HepG2 (cell line): ENCODE data around the gene AHNAK. TPM values are rescaled to one million over a fixed set of nuclear protein-coding genes. Genes with fewer than 3 reads are reported as not detected.

Experiments used
- DZIP1 ChIP-seq: sonication (generic); formaldehyde crosslinking; IDR thresholded peaks from 2 replicates; pipeline ENCODE4 v1.5.0; 2020; ENCODE audit warnings: mild to moderate bottlenecking, missing genetic modification reagents
- HNF4G ChIP-seq, 2 experiments: sonication (generic) in 1 of 2; formaldehyde crosslinking in 1 of 2; IDR thresholded peaks; 2 replicates each; pipeline versions ENCODE4 v1.4.0 to v1.6.1; 2011 to 2020; ENCODE audit warnings: borderline replicate concordance in 2 of 2, low read depth in 2 of 2, mild to moderate bottlenecking in 2 of 2, low read length in 1 of 2, missing genetic modification reagents in 1 of 2, moderate library complexity in 1 of 2
- KAT8 ChIP-seq: IDR thresholded peaks from 2 replicates; pipeline ENCODE4 v1.6.1; 2016; ENCODE audit warnings: missing genetic modification reagents, missing compliant biosample characterization
- NFKBIZ ChIP-seq: IDR thresholded peaks from 2 replicates; pipeline ENCODE4 v1.6.1; 2018; ENCODE audit warnings: missing genetic modification reagents, missing compliant biosample characterization
- SOX6 ChIP-seq, 2 experiments: fragments of 450-650 bp in 1 of 2; sonication (generic) in 1 of 2; formaldehyde crosslinking in 1 of 2; IDR thresholded peaks; 2 replicates each; pipeline versions ENCODE4 v1.4.0 to v1.6.1; 2017 to 2020; ENCODE audit warnings: antibody characterized with exemption in 1 of 2, mild to moderate bottlenecking in 1 of 2, missing genetic modification reagents in 1 of 2
- TBP ChIP-seq: sonication (generic); formaldehyde crosslinking; IDR thresholded peaks from 2 replicates; pipeline ENCODE4 v1.5.0; 2020; ENCODE audit warnings: missing genetic modification reagents
- YY1 ChIP-seq: IDR thresholded peaks from 2 replicates; pipeline ENCODE4 v1.6.1; 2011; ENCODE audit warnings: low read length, low read depth, moderate library complexity, mild to moderate bottlenecking; ENCODE audit not compliant: insufficient read depth, insufficient replicate concordance
- ZBTB40 ChIP-seq, 2 experiments: fragments of 450-650 bp in 1 of 2; sonication (generic) in 1 of 2; formaldehyde crosslinking in 1 of 2; IDR thresholded peaks; 2 replicates each; pipeline versions ENCODE4 v1.6.1 to v1.8.0; 2016 to 2022; ENCODE audit warnings: antibody characterized with exemption in 1 of 2, mild to moderate bottlenecking in 1 of 2, missing genetic modification reagents in 1 of 2
- ZC3H4 ChIP-seq: sonication (generic); formaldehyde crosslinking; IDR thresholded peaks from 2 replicates; pipeline ENCODE4 v1.4.0; 2020; ENCODE audit warnings: missing genetic modification reagents, borderline replicate concordance
- ZNF292 ChIP-seq: sonication (generic); formaldehyde crosslinking; IDR thresholded peaks from 2 replicates; pipeline ENCODE4 v1.8.1; 2022; ENCODE audit warnings: mild to moderate bottlenecking, low read depth, missing genetic modification reagents, borderline replicate concordance
- ZNF296 ChIP-seq: sonication (generic); formaldehyde crosslinking; conservative IDR thresholded peaks from 2 replicates; pipeline ENCODE4 v1.5.0; 2020; ENCODE audit warnings: mild to moderate bottlenecking, missing genetic modification reagents
- ZNF652 ChIP-seq: IDR thresholded peaks from 2 replicates; pipeline ENCODE4 v1.6.1; 2016; ENCODE audit warnings: low read depth, borderline replicate concordance
- ZNF792 ChIP-seq: IDR thresholded peaks from 2 replicates; pipeline ENCODE4 v1.6.1; 2016
- ZSCAN31 ChIP-seq: sonication (generic); formaldehyde crosslinking; IDR thresholded peaks from 2 replicates; pipeline ENCODE4 v1.5.0; 2020; ENCODE audit warnings: low read depth, mild to moderate bottlenecking, missing genetic modification reagents
- polyA plus RNA-seq, 8 experiments: library from polyadenylated mRNA; depleted of rRNA in 3 of 8; stranded (reverse) in 7 of 8; unstranded in 1 of 8; fragments of >200 nt; fragmentation: Illumina TruSeq in 4 of 8; extraction: Trizol in 4 of 8; gene quantifications; 2 replicates each; pipeline versions ENCODE4 v1.2.1 to v1.2.3, GENCODE V29; 2011 to 2016; ENCODE audit warnings: low read depth in 4 of 8, missing spikeins in 1 of 8, mixed read lengths in 1 of 8; ENCODE audit not compliant: insufficient read depth in 1 of 8
- total RNA-seq, 5 experiments: library from RNA; depleted of rRNA; stranded (reverse); fragments of >200 nt; fragmentation: Illumina TruSeq; extraction: Trizol; gene quantifications; 2 replicates each; pipeline ENCODE4 v1.2.3, GENCODE V29; 2016; ENCODE audit warnings: low read depth in 1 of 5

AHNAK gene
- total and polyA plus RNA-seq, 2 of the 13 experiments (the other 11 are each of a cell fraction or from before 2014, with no cell fraction given), result 23.4 to 25.0 TPM

DNA sequence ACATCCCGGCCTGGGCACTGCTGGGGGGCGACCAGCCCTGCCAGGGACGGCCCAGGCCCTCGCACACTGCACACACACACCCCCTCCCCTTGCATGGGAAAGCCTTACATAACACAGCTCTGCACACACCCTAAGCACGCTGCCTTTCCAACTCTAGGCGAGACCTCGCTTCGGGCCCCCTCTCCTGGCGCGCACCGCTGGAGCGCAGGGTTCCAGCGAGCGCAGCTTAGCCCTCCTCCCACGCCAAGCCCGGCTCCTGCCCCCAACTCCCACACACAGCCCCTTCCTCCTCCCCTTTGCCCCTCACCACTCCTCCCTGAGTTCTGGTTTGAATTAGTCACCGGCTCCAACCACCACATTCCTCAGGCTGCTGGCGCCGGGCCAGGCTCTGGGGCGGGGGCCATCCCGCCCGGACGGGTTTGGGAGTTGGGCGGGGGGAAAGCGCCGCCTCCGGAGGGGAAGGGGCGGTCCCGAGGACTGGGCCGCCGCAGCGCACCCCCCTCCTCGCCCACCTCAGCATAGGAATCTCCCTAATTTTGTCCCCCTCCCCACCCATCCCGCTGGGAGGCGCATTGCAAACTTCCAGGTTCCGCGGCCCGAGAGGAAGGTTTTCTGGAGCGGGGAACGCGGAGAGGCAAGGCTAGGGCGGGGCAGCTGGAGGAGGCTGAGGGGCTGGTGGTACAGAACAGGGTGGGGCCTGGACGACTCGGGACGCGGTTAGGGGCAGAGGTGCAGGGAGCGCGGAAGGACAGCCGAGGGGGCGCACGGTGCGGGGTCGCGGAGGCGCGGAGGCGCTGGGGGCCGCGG, 966 bp downstream of the AHNAK start (continued):
- TF ChIP-seq DZIP1, result no peak
- TF ChIP-seq ZNF296, result peak; percentile 36; the same call in 1 of the 2 replicates
- no peak for TF ChIP-seq TBP (CRISPR knock-in tag)
- TF ChIP-seq ZBTB40 (IDR thresholded peaks at IDR 0.05), result no peak
- TF ChIP-seq ZBTB40 (CRISPR knock-in tag; IDR thresholded peaks at IDR 0.05), result peak; percentile 35
- TF ChIP-seq HNF4G (IDR thresholded peaks at IDR 0.05; ENCODE audit: borderline replicate concordance, low read depth, low read length), result no peak
- TF ChIP-seq HNF4G (CRISPR knock-in tag; IDR thresholded peaks at IDR 0.05; ENCODE audit: borderline replicate concordance, low read depth), result peak; percentile 77
- TF ChIP-seq ZNF652 (CRISPR knock-in tag), result no peak
- TF ChIP-seq SOX6 (IDR thresholded peaks at IDR 0.05), result no peak
- peak; percentile 47 for TF ChIP-seq SOX6 (CRISPR knock-in tag; IDR thresholded peaks at IDR 0.05)
- no peak for TF ChIP-seq YY1
- TF ChIP-seq ZC3H4 (CRISPR knock-in tag), result no peak
- 0 out of 2 replicates have a peak, but pooled peaks have one; percentile 52 for TF ChIP-seq ZNF292
- peak; percentile 56 for TF ChIP-seq ZSCAN31
- TF ChIP-seq KAT8, result peak; percentile 47; the same call in 1 of the 2 replicates
- no peak; the same call in 1 of the 2 replicates for TF ChIP-seq ZNF792 (CRISPR knock-in tag)
- no peak for TF ChIP-seq NFKBIZ (CRISPR knock-in tag)
